Type B pancreatic cell (in vitro differentiated cells): ENCODE data around the gene FGF10. TPM values are rescaled to one million over a fixed set of nuclear protein-coding genes. Genes with fewer than 3 reads are reported as not detected.

Experiments used
- DNase-seq: peaks from one replicate; pipeline ENCODE4 v3.0.0; 2021; ENCODE audit warnings: mixed read lengths; ENCODE audit not compliant: unreplicated experiment; ENCODE audit errors: extremely low spot score
- H3K27ac Mint-ChIP-seq: 2 replicates; pipeline ENCODE4 v1.8.0; 2021; ENCODE audit warnings: mild to moderate bottlenecking, mixed read lengths
- H3K27me3 Mint-ChIP-seq: 2 replicates; pipeline ENCODE4 v1.8.0; 2021; ENCODE audit warnings: mixed read lengths
- H3K36me3 Mint-ChIP-seq: 2 replicates; pipeline ENCODE4 v1.8.0; 2021; ENCODE audit warnings: mixed read lengths
- H3K4me1 Mint-ChIP-seq: one replicate; pipeline ENCODE4 v1.8.0; 2021; ENCODE audit warnings: mixed read lengths; ENCODE audit not compliant: unreplicated experiment
- H3K4me3 Mint-ChIP-seq: 2 replicates; pipeline ENCODE4 v1.8.0; 2021; ENCODE audit warnings: mild to moderate bottlenecking, mixed read lengths
- H3K9me3 Mint-ChIP-seq: 2 replicates; pipeline ENCODE4 v1.8.0; 2021; ENCODE audit warnings: mixed read lengths
- total RNA-seq: library from RNA; stranded (reverse); gene quantifications from 2 replicates; pipeline ENCODE4 v1.2.1, GENCODE V29; 2021; ENCODE audit warnings: low replicate concordance
- TF ChIP-seq, protein P1 (sequence below): fragments of 200-600 bp; sonication (generic); conservative IDR thresholded peaks from 2 replicates; pipeline ENCODE4 v1.5.0; 2021; ENCODE audit warnings: antibody characterized with exemption, mild to moderate bottlenecking

FGF10 gene
- total RNA-seq, 1 donor from 2014 or later, result 9.8 TPM

DNA sequence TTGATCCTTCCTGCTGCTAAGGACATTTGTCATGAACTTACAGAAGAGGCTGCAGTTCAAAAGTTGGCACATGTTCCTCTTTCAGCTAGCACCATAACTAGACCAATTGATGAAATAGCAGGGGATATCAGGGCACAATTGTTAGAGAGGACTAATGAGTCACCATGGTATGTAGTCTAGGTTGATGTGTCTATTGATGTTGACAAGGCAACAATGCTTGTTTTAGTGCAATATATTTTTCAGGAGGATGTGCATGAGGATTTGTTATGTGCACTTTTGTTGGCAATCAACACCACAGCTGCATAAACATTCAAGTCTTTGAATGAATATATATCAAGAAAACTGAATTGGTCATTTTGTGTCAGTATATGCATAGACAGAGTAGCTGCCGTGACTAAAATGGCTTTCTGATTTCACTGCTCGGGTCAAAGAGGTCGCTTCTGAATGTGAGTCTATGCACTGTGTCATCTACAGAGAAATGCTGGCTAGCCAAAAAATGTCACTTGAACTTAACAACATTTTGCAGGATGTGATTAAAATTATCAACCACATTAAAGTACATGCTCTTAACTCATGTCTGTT lies 68.0 kb downstream of the FGF10 start:
- Mint-ChIP-seq H3K27me3 (no peaks in the 10 kb centered on the region), H3K27ac (no peak overlapping the region), H3K9me3 (no peaks in the 10 kb centered on the region), H3K4me3 (no peak overlapping the region), H3K4me1 (no peaks in the 10 kb centered on the region), H3K36me3 (no peaks in the 10 kb centered on the region)
- DNase-seq, result no peak
- TF ChIP-seq, protein P1, sequence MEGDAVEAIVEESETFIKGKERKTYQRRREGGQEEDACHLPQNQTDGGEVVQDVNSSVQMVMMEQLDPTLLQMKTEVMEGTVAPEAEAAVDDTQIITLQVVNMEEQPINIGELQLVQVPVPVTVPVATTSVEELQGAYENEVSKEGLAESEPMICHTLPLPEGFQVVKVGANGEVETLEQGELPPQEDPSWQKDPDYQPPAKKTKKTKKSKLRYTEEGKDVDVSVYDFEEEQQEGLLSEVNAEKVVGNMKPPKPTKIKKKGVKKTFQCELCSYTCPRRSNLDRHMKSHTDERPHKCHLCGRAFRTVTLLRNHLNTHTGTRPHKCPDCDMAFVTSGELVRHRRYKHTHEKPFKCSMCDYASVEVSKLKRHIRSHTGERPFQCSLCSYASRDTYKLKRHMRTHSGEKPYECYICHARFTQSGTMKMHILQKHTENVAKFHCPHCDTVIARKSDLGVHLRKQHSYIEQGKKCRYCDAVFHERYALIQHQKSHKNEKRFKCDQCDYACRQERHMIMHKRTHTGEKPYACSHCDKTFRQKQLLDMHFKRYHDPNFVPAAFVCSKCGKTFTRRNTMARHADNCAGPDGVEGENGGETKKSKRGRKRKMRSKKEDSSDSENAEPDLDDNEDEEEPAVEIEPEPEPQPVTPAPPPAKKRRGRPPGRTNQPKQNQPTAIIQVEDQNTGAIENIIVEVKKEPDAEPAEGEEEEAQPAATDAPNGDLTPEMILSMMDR, result no peak

DNA sequence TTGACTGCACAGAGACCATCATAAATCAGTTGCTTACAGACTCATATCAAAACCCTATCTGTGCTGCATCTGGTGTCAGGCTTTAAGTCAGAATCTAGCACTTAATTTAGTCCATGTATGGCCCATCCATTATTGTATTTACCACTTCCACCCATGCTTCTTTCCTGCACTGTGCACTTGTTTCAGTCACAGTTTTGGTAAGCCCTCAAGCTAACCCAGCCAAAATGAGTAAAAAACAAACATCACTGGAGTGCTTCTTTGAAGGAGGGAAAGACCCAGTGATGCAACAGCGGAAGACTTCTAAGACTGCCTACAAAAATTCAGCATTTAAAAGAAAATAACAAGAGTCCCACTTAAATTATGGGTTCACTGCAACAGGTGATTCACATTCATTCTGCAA lies 69.0 kb downstream of the FGF10 start:
- TF ChIP-seq, protein P1, result no peak
- H3K27ac Mint-ChIP-seq, result no peak overlapping the region
- H3K36me3 Mint-ChIP-seq, result no peaks in the 10 kb centered on the region
- H3K4me1 Mint-ChIP-seq, result no peaks in the 10 kb centered on the region
- no peak for DNase-seq
- no peak overlapping the region for H3K4me3 Mint-ChIP-seq
- no peaks in the 10 kb centered on the region for H3K27me3 Mint-ChIP-seq
- H3K9me3 Mint-ChIP-seq, result no peaks in the 10 kb centered on the region

DNA sequence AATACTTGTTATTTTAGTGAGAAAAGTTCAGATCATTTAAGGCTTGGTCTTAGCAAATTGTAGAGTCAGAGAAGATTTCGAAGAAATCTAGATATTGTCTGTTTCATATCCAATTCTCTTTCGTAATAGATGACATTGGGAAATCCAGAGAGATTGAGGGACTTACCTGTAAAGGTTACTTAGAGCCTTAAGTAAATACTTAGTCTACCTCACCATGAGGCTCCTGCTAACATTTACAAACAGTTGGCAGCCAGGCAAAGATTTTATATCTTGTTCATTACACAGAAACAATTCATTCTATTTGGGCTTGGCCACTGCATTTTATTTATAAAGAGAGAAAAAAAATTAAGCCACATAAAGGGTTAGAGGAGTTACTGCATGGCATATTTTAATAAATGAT lies 70.3 kb downstream of the FGF10 start:
- DNase-seq, result no peak
- H3K27ac Mint-ChIP-seq, result no peak overlapping the region
- H3K9me3 Mint-ChIP-seq, result no peaks in the 10 kb centered on the region
- H3K36me3 Mint-ChIP-seq, result no peaks in the 10 kb centered on the region
- H3K4me3 Mint-ChIP-seq, result no peak overlapping the region
- no peaks in the 10 kb centered on the region for H3K4me1 Mint-ChIP-seq
- TF ChIP-seq, protein P1, result no peak
- H3K27me3 Mint-ChIP-seq, result no peaks in the 10 kb centered on the region

DNA sequence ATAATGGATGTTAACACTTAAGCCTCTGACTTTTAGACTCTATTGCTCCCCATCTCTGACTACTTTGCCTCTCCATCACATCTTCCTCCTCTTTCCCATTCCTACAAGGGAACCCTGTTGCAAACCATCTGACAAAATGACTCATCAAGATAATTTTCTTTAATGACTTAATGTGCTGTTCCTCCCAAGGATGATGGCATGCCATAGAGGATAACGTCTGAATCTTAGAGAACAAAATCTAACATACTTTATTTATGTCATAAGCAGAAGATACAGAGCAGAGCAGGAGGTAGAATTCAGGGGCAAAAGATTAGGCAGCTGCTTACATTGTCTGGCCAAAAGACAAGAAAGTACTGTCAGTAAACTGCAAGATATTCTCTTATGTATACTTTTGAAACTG lies 76.8 kb downstream of the FGF10 start:
- no peak overlapping the region for H3K4me3 Mint-ChIP-seq
- DNase-seq, result no peak
- no peaks in the 10 kb centered on the region for H3K36me3 Mint-ChIP-seq

DNA sequence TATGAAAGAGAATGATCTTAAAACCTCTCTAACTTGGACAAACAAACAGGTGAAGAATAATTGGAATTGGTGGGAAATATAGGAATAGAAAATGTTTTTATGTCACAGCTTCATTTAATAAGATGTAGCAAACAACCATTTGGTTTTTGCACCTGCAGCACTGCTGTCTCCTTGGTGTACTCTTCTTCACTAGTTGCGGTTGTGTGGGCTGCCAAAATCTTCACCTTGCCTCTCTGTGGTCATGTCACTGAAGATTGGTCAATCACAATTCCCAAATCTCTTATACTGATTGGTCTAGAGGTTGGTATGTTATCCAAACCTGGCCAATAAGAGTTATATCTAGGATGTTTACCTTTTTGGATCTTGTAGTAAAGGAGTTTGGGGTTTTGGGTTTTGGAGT lies 88.7 kb downstream of the FGF10 start:
- H3K4me1 Mint-ChIP-seq, result no peaks in the 10 kb centered on the region
- no peak for DNase-seq
- H3K27ac Mint-ChIP-seq, result no peak overlapping the region
- no peak overlapping the region for H3K4me3 Mint-ChIP-seq
- no peaks in the 10 kb centered on the region for H3K27me3 Mint-ChIP-seq
- no peaks in the 10 kb centered on the region for H3K36me3 Mint-ChIP-seq
- H3K9me3 Mint-ChIP-seq, result no peaks in the 10 kb centered on the region
- TF ChIP-seq, protein P1, result no peak

More for the DNA sequence above, 76.8 kb downstream of the FGF10 start:
- Mint-ChIP-seq H3K27me3 (no peaks in the 10 kb centered on the region), H3K27ac (no peak overlapping the region), H3K9me3 (no peaks in the 10 kb centered on the region), H3K4me1 (no peaks in the 10 kb centered on the region)
- TF ChIP-seq, protein P1, result no peak

DNA sequence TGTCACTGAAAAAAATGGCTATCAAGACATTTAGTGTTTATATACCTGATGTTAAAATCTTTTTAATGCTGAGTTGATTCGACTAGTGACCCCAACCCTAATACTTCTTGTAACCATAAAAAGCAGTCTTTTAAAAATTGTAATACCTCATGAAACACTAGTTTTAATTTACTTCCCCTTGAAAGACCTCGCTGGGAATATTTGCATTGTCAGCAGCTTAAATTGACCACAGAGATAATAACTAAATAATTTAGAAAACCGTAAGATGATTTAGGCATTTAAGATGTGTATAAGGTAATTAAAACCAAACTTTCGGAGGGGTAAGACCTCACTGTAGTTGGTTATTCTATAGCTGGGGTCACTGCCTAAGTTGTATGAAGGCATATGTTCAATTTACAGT lies 89.8 kb downstream of the FGF10 start:
- Mint-ChIP-seq H3K27ac (no peak overlapping the region), H3K9me3 (no peaks in the 10 kb centered on the region), H3K36me3 (no peaks in the 10 kb centered on the region), H3K27me3 (no peaks in the 10 kb centered on the region), H3K4me1 (peaks cover 5% of the 10 kb centered on the region), H3K4me3 (no peak overlapping the region)
- no peak for DNase-seq
- TF ChIP-seq, protein P1, result no peak
